ENCODE measurements around the gene ITPR1.
A peak's percentile ranks its signal among the peaks of the same experiment; 100 is the strongest.

Gene ITPR1

DNA sequence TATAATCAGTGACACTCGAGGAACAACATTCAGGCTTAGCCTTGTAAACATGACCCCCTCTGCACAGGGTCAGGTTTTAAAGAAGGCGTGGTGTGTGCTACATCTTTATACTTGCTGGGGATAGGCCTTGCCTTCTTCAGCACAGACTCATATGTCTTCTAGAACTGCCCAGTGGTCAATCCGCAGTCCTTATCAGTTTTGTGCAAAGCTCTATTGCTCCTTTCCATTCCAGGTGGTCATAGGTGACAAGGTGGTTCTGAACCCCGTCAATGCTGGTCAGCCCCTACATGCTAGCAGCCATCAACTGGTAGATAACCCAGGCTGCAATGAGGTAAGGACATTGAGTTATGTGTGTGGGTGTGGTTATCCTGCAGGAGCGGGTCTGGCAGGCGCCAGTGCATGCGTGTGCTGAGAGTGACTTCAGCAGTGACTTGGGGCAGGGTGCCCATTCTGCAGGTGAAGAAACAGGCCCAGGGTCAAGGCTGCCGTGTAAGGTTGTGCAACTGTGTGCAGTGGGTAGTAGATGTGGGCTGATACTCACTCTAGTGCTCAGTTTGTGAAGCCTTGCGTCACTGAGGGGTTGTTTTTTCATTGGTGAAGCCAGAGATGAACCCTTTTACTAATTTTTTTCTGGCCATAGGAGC is 150.9 kb downstream of the ITPR1 start:
- no peak for DNase-seq (ENCODE audit: low spot score)
- Histone ChIP-seq H3K27ac (no peak overlapping the region), H3K4me3 (no peak overlapping the region)
- TF ChIP-seq CTCF (IDR thresholded peaks at IDR 0.05), result no peak

DNA sequence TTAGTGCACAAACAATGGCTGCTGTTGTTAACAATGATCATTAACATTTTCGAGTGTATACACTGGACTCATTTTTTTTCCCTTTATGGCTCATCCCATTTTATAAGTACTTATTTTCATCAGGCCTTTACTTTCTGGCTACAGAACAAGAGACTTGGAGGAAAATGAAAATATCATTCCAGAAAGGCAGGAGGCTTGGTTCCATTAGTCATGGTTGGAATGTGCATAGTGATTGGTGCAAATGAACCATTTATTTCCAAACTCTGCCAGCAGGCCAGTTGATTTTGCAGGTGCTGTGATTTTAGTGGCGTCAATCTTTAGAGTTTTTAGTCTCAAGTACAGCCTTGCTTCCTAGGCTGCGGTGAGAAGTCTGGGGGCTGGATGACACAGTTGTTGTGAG is 151.8 kb downstream of the ITPR1 start:
- DNase-seq (ENCODE audit: low spot score), result no peak
- Histone ChIP-seq H3K4me3 (no peak overlapping the region), H3K27ac (no peak overlapping the region)
- TF ChIP-seq CTCF (IDR thresholded peaks at IDR 0.05), result no peak

DNA sequence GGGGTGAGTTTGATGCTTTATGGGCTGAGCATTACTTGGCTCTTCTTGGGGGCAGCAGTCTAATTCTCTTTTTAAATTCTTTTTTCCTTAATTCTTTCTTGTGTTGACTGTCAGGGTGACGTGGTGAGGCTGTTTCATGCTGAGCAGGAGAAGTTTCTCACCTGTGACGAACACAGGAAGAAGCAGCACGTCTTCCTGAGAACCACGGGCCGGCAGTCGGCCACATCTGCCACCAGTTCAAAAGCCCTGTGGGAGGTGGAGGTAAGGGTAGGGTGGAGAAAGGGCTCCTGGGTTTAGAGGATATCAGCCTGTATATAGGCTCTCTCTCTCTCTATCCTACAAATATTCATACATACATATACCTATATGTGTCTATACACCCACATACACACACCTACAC is 152.3 kb downstream of the ITPR1 start:
- DNase-seq (ENCODE audit: low spot score), result no peak
- TF ChIP-seq CTCF (IDR thresholded peaks at IDR 0.05), result no peak
- no peak overlapping the region for H3K4me3 ChIP-seq
- no peak overlapping the region for H3K27ac ChIP-seq

DNA sequence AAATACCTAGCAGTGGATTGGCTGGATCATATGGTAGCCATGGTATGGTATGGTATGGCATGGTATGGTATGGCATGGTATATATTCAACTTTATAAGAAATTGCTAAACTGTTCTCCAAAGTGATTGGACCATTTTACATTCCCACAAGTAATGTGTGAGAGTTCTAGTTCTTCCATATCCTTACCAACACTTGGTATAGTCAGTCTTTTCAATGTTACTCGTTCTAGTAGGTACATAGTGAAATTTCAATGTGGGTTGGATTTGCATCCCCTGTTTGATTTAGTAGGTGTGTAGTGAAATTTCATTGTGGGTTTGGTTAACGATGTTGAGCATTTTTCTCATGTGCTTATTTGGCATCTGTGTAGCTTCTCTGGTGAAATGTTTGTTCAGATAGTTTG is 154.3 kb downstream of the ITPR1 start:
- DNase-seq (ENCODE audit: low spot score), result no peak

DNA sequence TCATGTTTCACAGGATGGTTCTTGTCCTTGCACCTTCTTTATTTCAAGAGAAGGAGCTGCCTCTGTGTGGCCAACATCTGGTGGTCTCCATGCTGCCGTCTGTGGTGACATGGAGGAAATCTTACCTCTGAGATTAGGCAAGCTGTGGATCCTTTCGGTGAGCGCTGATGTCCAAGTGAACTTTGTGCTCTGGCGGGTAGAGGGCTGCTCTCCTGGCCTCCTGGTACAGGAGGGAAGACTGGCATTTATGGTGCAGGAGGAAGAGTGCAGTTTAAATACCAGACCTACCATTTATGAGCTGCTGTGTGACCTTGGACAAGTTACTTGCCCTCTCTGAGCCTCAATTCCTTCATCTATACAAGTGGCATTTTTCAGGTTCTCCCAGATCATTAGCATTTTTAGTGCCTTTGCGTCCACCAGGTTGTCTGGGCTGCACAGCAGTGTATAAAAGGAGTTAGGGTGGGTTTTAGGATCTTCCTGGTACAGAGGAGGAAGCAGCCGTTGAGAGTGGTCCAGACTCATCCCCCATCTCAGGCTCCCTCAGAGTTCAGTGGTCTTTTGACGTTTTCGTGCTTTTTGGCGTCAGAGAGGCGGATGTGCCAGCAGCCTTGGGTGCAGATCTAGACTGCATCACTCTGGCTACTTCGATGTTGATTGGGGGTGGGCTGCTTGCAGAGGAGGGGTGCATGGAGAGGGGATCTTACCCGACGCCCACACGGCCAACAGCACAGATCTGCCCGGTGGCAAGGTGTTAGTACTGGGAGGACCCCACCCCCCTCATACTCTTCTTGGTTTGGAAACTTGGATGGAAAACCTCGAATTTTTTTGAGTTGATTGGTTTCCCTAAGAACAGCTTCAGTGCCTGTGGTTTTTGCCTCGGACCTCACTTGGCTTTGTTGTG is 162.2 kb downstream of the ITPR1 start:
- H3K27ac ChIP-seq, result peak overlapping the region; percentile 24 to 25
- TF ChIP-seq CTCF (IDR thresholded peaks at IDR 0.05), result no peak
- DNase-seq (ENCODE audit: low spot score), result no peak
- no peak overlapping the region for H3K4me3 ChIP-seq

More for the DNA sequence above, 154.3 kb downstream of the ITPR1 start:
- H3K4me3 ChIP-seq, result no peak overlapping the region
- no peak overlapping the region for H3K27ac ChIP-seq
- no peak for TF ChIP-seq CTCF (IDR thresholded peaks at IDR 0.05)

DNA sequence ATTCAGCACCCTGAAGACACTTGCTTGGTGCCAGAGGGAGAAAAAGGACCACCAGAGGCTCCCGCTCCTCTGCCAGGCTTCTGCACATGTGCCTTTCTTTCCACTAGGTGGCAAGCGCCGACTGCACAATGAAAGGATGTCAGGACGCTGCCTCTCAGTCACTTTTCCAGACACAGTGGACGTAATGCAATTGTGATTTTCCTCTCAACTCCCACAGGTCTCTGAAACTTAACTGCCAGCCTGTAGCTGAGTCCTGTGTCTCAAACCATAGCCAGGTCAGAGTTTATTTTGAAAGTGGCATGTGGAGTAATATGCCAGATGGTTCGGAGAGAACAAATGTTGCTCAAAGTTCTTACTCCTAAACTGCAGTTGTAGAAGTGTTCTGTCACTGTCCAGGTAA is 162.9 kb downstream of the ITPR1 start:
- DNase-seq (ENCODE audit: low spot score), result peak; percentile 80
- Histone ChIP-seq H3K27ac (peak overlapping the region; percentile 24 to 25), H3K4me3 (no peak overlapping the region)
- TF ChIP-seq CTCF (IDR thresholded peaks at IDR 0.05), result peak; percentile 74
